Panc1 (cell line): Measurements from ENCODE around the gene MBLAC2. TPM values are rescaled to one million over a fixed set of nuclear protein-coding genes. Genes with fewer than 3 reads are reported as not detected.

ENCODE experiments used
- ATAC-seq: fragments of 200-7000 bp; cut with Tn5 transposase; 2 replicates; pipeline ENCODE4 v1.9.1; 2020; ENCODE audit warnings: mild to moderate bottlenecking, moderate library complexity
- BruUV-seq: library from RNA; stranded (reverse); fragments of 400-500 nt; replicated peaks from 2 replicates; lab custom pipeline; 2021; lab: Mats Ljungman, UMichigan
- CTCF ChIA-PET: fragments of 300-600 bp; sonication (Branson Sonifier 250); formaldehyde crosslinking; loops from one replicate; lab custom pipeline; 2022; ENCODE audit warnings: antibody characterized with exemption; lab: Charles Lee
- POLR2A ChIA-PET: fragments of 300-600 bp; sonication (Branson Sonifier 250); formaldehyde crosslinking; loops from one replicate; lab custom pipeline; 2022; ENCODE audit warnings: antibody characterized with exemption; lab: Charles Lee
- DNase-seq: peaks from one replicate; pipeline ENCODE4 v3.0.0-alpha.2; 2010; ENCODE audit warnings: low read depth, low spot score
- H3K27ac ChIP-seq: 2 replicates; pipeline ENCODE4 v1.5.1; 2011; ENCODE audit warnings: mild to moderate bottlenecking, low read length, inconsistent platforms
- H3K27me3 ChIP-seq: fragments of 200-500 bp; sonication (Bioruptor generic); 2 replicates; pipeline ENCODE4 v1.6.0; 2014; ENCODE audit warnings: low read length, inconsistent platforms; ENCODE audit not compliant: control insufficient read depth, insufficient read depth
- H3K36me3 ChIP-seq: fragments of 200-500 bp; sonication (Bioruptor generic); 2 replicates; pipeline ENCODE4 v1.5.1; 2014; ENCODE audit warnings: inconsistent platforms, mild to moderate bottlenecking, low read length, moderate library complexity; ENCODE audit not compliant: control insufficient read depth, insufficient read depth
- H3K4me1 ChIP-seq: 2 replicates; pipeline ENCODE4 v1.5.1; 2011; ENCODE audit warnings: inconsistent platforms, mild to moderate bottlenecking, low read length, moderate library complexity; ENCODE audit not compliant: control insufficient read depth, insufficient read depth
- H3K4me3 ChIP-seq, 2 experiments: 2 replicates each; pipeline ENCODE4 v1.5.1; 2011 to 2012; ENCODE audit warnings: low read depth in 2 of 2, low read length in 2 of 2, mild to moderate bottlenecking in 2 of 2, inconsistent platforms in 1 of 2, moderate library complexity in 1 of 2
- H3K9me3 ChIP-seq: fragments of 200-500 bp; sonication (Bioruptor generic); 2 replicates; pipeline ENCODE4 v1.5.1; 2014; ENCODE audit warnings: low read depth, mild to moderate bottlenecking, inconsistent platforms, low read length, moderate library complexity; ENCODE audit not compliant: control insufficient read depth, insufficient read depth
- POLR2AphosphoS5 ChIP-seq: IDR thresholded peaks from 2 replicates; pipeline ENCODE4 v1.6.1; 2012; ENCODE audit warnings: mild to moderate bottlenecking, low read depth, low read length, moderate library complexity
- SIN3A ChIP-seq: IDR thresholded peaks from 2 replicates; pipeline ENCODE4 v1.6.1; 2012; ENCODE audit warnings: low read depth, mild to moderate bottlenecking, low read length, moderate library complexity, borderline replicate concordance; ENCODE audit not compliant: insufficient read depth
- TCF7L2 ChIP-seq: IDR thresholded peaks from 2 replicates; pipeline ENCODE4 v1.6.1; 2011; ENCODE audit warnings: mild to moderate bottlenecking, low read depth, low read length, inconsistent platforms
- in situ Hi-C: cut with HindIII; loops from 2 replicates; pipeline ENCODE4 v1.10.0; 2016; ENCODE audit warnings: low sequenced_read_pairs, low pct_unique_long_range_greater_than_20kb
- intact Hi-C: fragments of 100-400 bp; cut with micrococcal nuclease; formaldehyde crosslinking; loops from one replicate; pipeline ENCODE4 v1.10.0; 2022; ENCODE audit not compliant: unreplicated experiment
- total RNA-seq: library from RNA; stranded (reverse); gene quantifications from one replicate; pipeline ENCODE4 v1.2.1, GENCODE V29; 2021; ENCODE audit not compliant: unreplicated experiment
- TF ChIP-seq, protein P1 (sequence below), 2 experiments: IDR thresholded peaks; 2 replicates each; pipeline ENCODE4 v1.6.1; 2011 to 2012; ENCODE audit warnings: low read depth in 2 of 2, control low read depth in 1 of 2, low read length in 1 of 2, mild to moderate bottlenecking in 1 of 2, moderate library complexity in 1 of 2; ENCODE audit not compliant: insufficient read depth in 1 of 2
- TF ChIP-seq, protein P2 (sequence below): fragments of 450-650 bp; IDR thresholded peaks from 2 replicates; pipeline ENCODE4 v1.5.1; 2017; ENCODE audit warnings: mild to moderate bottlenecking

Gene MBLAC2
- total RNA-seq, 1 experiment from 2014 or later = 5.9 TPM

DNA sequence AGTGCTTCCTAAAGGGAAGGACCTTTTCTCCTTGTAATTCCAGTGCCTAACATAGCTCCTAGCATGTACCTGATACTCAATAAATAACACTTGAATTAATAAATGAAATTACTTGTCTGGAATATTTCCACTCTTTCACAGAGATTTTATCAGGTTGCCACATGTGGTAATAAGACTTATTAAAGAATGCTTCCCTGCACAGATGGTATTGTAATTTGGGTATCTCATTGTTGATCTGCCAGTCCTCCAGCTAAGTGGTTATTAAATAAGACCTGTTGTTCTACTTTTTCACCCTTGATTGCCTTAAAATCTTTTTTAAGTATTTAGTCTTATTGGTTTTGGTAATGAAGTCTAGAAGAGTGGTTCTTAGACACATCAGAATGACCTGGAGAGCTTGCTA lies 36.9 kb downstream of the MBLAC2 start:
- no peaks in the 10 kb centered on the region for H3K36me3 ChIP-seq
- ChIA-PET POLR2A (no interaction called here), CTCF (interaction anchor here (2.4 kb wide), 1 partner anchor 92 kb away, joined by 8 read pairs; the partner anchor contains the start of gene LYSMD3)
- no TSS peak for BruUV-seq
- peaks cover 6% of the 10 kb centered on the region for H3K27me3 ChIP-seq
- TF ChIP-seq SIN3A = no peak
- TF ChIP-seq TCF7L2 = no peak
- TF ChIP-seq, protein P1, sequence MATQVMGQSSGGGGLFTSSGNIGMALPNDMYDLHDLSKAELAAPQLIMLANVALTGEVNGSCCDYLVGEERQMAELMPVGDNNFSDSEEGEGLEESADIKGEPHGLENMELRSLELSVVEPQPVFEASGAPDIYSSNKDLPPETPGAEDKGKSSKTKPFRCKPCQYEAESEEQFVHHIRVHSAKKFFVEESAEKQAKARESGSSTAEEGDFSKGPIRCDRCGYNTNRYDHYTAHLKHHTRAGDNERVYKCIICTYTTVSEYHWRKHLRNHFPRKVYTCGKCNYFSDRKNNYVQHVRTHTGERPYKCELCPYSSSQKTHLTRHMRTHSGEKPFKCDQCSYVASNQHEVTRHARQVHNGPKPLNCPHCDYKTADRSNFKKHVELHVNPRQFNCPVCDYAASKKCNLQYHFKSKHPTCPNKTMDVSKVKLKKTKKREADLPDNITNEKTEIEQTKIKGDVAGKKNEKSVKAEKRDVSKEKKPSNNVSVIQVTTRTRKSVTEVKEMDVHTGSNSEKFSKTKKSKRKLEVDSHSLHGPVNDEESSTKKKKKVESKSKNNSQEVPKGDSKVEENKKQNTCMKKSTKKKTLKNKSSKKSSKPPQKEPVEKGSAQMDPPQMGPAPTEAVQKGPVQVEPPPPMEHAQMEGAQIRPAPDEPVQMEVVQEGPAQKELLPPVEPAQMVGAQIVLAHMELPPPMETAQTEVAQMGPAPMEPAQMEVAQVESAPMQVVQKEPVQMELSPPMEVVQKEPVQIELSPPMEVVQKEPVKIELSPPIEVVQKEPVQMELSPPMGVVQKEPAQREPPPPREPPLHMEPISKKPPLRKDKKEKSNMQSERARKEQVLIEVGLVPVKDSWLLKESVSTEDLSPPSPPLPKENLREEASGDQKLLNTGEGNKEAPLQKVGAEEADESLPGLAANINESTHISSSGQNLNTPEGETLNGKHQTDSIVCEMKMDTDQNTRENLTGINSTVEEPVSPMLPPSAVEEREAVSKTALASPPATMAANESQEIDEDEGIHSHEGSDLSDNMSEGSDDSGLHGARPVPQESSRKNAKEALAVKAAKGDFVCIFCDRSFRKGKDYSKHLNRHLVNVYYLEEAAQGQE (IDR thresholded peaks at IDR 0.05; ENCODE audit: insufficient read depth in 1 of 2, low read depth in 2 of 2, low read length in 1 of 2) = no peak
- TF ChIP-seq, protein P2, sequence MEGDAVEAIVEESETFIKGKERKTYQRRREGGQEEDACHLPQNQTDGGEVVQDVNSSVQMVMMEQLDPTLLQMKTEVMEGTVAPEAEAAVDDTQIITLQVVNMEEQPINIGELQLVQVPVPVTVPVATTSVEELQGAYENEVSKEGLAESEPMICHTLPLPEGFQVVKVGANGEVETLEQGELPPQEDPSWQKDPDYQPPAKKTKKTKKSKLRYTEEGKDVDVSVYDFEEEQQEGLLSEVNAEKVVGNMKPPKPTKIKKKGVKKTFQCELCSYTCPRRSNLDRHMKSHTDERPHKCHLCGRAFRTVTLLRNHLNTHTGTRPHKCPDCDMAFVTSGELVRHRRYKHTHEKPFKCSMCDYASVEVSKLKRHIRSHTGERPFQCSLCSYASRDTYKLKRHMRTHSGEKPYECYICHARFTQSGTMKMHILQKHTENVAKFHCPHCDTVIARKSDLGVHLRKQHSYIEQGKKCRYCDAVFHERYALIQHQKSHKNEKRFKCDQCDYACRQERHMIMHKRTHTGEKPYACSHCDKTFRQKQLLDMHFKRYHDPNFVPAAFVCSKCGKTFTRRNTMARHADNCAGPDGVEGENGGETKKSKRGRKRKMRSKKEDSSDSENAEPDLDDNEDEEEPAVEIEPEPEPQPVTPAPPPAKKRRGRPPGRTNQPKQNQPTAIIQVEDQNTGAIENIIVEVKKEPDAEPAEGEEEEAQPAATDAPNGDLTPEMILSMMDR = no peak
- no peak for TF ChIP-seq POLR2AphosphoS5
- H3K27ac ChIP-seq = no peak overlapping the region
- no peak for DNase-seq
- no peak for ATAC-seq
- no peaks in the 10 kb centered on the region for H3K4me1 ChIP-seq
- intact Hi-C loops = loop anchor here (2.0 to 10.0 kb wide), 3 partner anchors 93 to 345 kb away; no protein-coding TSS in a partner anchor
- no peak overlapping the region for H3K4me3 ChIP-seq
- in situ Hi-C loops = no loop called here
- H3K9me3 ChIP-seq = no peaks in the 10 kb centered on the region

DNA sequence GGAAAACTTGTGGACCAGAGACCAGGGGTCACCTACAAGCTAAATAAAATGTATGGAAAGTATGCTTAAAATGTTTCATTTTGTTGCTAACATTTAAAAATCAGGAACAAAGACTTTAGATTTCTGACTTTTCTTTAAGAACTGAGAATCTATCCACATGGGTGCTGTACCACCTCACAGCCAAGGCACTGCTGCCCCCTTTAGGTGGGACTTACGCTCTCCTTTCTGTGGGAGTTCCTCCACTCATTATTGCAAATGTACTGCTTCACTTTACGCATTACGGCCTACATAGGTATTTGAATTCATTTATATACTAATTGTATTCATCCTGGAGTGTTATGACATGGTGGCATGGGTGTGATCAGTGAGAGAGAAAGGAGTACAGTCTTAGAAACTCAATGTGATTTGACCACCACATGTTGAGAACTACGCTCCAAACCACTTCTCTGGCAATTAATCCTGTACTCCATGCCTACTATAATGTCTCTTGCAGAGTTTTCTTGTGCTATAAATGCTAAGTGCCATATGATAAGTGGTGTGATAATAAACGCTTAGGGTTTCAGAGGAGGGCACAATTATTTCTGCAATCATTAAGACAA lies 40.4 kb downstream of the MBLAC2 start:
- Histone ChIP-seq H3K4me3 (no peak overlapping the region), H3K36me3 (no peaks in the 10 kb centered on the region), H3K9me3 (no peaks in the 10 kb centered on the region), H3K27me3 (peaks cover 8% of the 10 kb centered on the region), H3K4me1 (no peaks in the 10 kb centered on the region), H3K27ac (no peak overlapping the region)
- TF ChIP-seq, protein P2 = peak; percentile 83
- TF ChIP-seq, protein P1 (IDR thresholded peaks at IDR 0.05; ENCODE audit: insufficient read depth in 1 of 2, low read depth in 2 of 2, low read length in 1 of 2) = no peak
- in situ Hi-C loops (no loop called here), intact Hi-C loops (loop anchor here (10.0 kb wide), 1 partner anchor 171 kb away; no protein-coding TSS in a partner anchor)
- POLR2A ChIA-PET = no interaction called here
- peak; percentile 84 for ATAC-seq
- DNase-seq = no peak
- CTCF ChIA-PET = interaction anchor here (0.6 kb wide), 1 partner anchor 21 kb away, joined by 4 read pairs; no protein-coding TSS in a partner anchor
- no TSS peak for BruUV-seq
